Fibroblast of lung (primary cell): ENCODE results near the gene DNAAF6. TPM values are rescaled to one million over a fixed set of nuclear protein-coding genes. Genes with fewer than 3 reads are reported as not detected.

ENCODE experiments used
- DNase-seq, 2 donors: peaks; one replicate each; pipeline versions ENCODE4 v3.0.0 to v3.0.0-alpha.2; 2010; ENCODE audit warnings: low read depth in 2 of 2
- H2AFZ ChIP-seq: 2 replicates; pipeline ENCODE4 v1.5.1; 2012; ENCODE audit warnings: low read length, control low read depth, inconsistent platforms
- H3K27ac ChIP-seq: 2 replicates; pipeline ENCODE4 v1.5.1; 2011; ENCODE audit warnings: low read length, control low read depth; ENCODE audit not compliant: insufficient read depth
- H3K27me3 ChIP-seq: 2 replicates; pipeline ENCODE4 v1.5.1; 2011; ENCODE audit warnings: mild to moderate bottlenecking, low read length; ENCODE audit not compliant: control insufficient read depth, insufficient read depth
- H3K36me3 ChIP-seq: 2 replicates; pipeline ENCODE4 v1.5.1; 2011; ENCODE audit warnings: low read length; ENCODE audit not compliant: control insufficient read depth, insufficient read depth
- H3K4me1 ChIP-seq: 2 replicates; pipeline ENCODE4 v1.5.1; 2011; ENCODE audit warnings: low read length; ENCODE audit not compliant: control insufficient read depth, insufficient read depth; ENCODE audit errors: extremely low read depth
- H3K4me2 ChIP-seq: 2 replicates; pipeline ENCODE4 v1.5.1; 2011; ENCODE audit warnings: low read length, control low read depth; ENCODE audit not compliant: insufficient read depth; ENCODE audit errors: extremely low read depth
- H3K4me3 ChIP-seq, 4 experiments: fragments of 200-600 bp in 1 of 4; sonication (generic) in 1 of 4; replicated peaks in 1 of 4; 2 replicates each; pipeline ENCODE4 v1.5.1; 2011 to 2016; ENCODE audit warnings: low read length in 4 of 4, low read depth in 3 of 4, mild to moderate bottlenecking in 3 of 4, control low read depth in 2 of 4, inconsistent platforms in 1 of 4, mixed read lengths in 1 of 4; ENCODE audit not compliant: insufficient read depth in 1 of 4; ENCODE audit errors: control extremely low read depth in 1 of 4
- H3K79me2 ChIP-seq: 2 replicates; pipeline ENCODE4 v1.5.1; 2012; ENCODE audit warnings: mild to moderate bottlenecking, low read length, inconsistent platforms; ENCODE audit not compliant: control insufficient read depth, insufficient read depth
- H3K9ac ChIP-seq: 2 replicates; pipeline ENCODE4 v1.5.1; 2011; ENCODE audit warnings: mild to moderate bottlenecking, low read length, control low read depth; ENCODE audit not compliant: insufficient read depth
- H3K9me3 ChIP-seq: 2 replicates; pipeline ENCODE4 v1.5.1; 2012; ENCODE audit warnings: low read depth, low read length; ENCODE audit not compliant: control insufficient read depth, insufficient read depth
- H4K20me1 ChIP-seq: 2 replicates; pipeline ENCODE4 v1.5.1; 2011; ENCODE audit warnings: low read length; ENCODE audit not compliant: control insufficient read depth, insufficient read depth; ENCODE audit errors: extremely low read depth
- EZH2 ChIP-seq: IDR thresholded peaks from 2 replicates; pipeline ENCODE4 v1.5.1; 2012; ENCODE audit warnings: low read length, control low read depth, mild to moderate bottlenecking; ENCODE audit errors: missing control alignments
- polyA plus RNA-seq, 2 donors: library from polyadenylated mRNA; depleted of rRNA in 1 of 2; stranded (reverse) in 1 of 2; unstranded in 1 of 2; fragments of >200 nt; gene quantifications; 2 replicates each; pipeline ENCODE4 v1.2.1, GENCODE V29; 2011 to 2012; ENCODE audit warnings: missing spikeins in 1 of 2
- total RNA-seq: library from RNA; depleted of rRNA; stranded (reverse); fragments of >200 nt; gene quantifications from 2 replicates; pipeline ENCODE4 v1.2.1, GENCODE V29; 2014
- TF ChIP-seq, protein P1 (sequence below), 2 donors: IDR thresholded peaks in 1 of 2; conservative IDR thresholded peaks in 1 of 2; 1 replicate in 1 of 2; 2 replicates in 1 of 2; pipeline ENCODE4 v1.5.1; 2011 to 2012; ENCODE audit warnings: low read length in 2 of 2, control low read depth in 1 of 2, inconsistent platforms in 1 of 2, low read depth in 1 of 2, mild to moderate bottlenecking in 1 of 2

The DNAAF6 gene
- total and polyA plus RNA-seq, 2 donors (not counting 1 experiment from before 2014, with no cell fraction given), result not detected

DNA sequence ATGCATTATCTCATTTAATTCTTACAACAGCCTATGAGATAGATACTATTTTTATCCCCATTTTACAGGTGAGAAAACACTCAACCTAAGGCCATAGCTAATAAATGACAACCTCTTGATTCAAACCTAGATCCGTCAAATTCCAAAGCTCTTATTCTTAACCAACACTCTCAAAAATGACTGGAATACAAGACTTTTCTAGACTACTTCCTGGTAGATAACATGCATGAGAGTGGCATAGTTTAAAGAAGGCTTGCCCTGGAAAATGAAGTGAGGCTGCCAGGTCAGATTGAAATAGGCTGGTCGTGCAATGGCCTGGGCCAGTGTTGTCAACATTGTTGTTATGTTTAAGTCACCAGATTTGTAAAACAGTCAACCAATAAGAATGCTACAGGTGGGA is 86.6 kb downstream of the DNAAF6 start:
- TF ChIP-seq, protein P1, sequence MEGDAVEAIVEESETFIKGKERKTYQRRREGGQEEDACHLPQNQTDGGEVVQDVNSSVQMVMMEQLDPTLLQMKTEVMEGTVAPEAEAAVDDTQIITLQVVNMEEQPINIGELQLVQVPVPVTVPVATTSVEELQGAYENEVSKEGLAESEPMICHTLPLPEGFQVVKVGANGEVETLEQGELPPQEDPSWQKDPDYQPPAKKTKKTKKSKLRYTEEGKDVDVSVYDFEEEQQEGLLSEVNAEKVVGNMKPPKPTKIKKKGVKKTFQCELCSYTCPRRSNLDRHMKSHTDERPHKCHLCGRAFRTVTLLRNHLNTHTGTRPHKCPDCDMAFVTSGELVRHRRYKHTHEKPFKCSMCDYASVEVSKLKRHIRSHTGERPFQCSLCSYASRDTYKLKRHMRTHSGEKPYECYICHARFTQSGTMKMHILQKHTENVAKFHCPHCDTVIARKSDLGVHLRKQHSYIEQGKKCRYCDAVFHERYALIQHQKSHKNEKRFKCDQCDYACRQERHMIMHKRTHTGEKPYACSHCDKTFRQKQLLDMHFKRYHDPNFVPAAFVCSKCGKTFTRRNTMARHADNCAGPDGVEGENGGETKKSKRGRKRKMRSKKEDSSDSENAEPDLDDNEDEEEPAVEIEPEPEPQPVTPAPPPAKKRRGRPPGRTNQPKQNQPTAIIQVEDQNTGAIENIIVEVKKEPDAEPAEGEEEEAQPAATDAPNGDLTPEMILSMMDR (conservative IDR thresholded peaks at IDR 0.05 in 1 of 2, IDR thresholded peaks at IDR 0.05 in 1 of 2; ENCODE audit: low read depth in 1 of 2, low read length in 2 of 2), result no peak
- no peak for TF ChIP-seq EZH2

More for the DNA sequence above, 86.6 kb downstream of the DNAAF6 start:
- Histone ChIP-seq H4K20me1 (no peaks in the 10 kb centered on the region), H3K9ac (no peak overlapping the region), H3K27me3 (no peaks in the 10 kb centered on the region), H3K4me2 (no peak overlapping the region), H3K27ac (no peak overlapping the region), H3K79me2 (no peaks in the 10 kb centered on the region), H3K36me3 (no peaks in the 10 kb centered on the region), H3K4me1 (no peaks in the 10 kb centered on the region), H2AFZ (no peak overlapping the region), H3K9me3 (no peaks in the 10 kb centered on the region), H3K4me3 (no peak overlapping the region)
- no peak for DNase-seq

Other genes starting within 250 kb of the DNAAF6 start
- 43.7 and 44.8 TPM in 2 replicates for gene MORC4, start 206.4 kb upstream of the DNAAF6 start, total RNA-seq
- gene MORC4, start 206.4 kb upstream of the DNAAF6 start, polyA plus RNA-seq, result 24.5 and 27.5 TPM in 2 replicates
- 12.6 and 13.2 TPM in 2 replicates for gene RBM41, start 87.8 kb upstream of the DNAAF6 start, total RNA-seq
- gene RBM41, start 87.8 kb upstream of the DNAAF6 start, polyA plus RNA-seq, result 6.8 and 9.1 TPM in 2 replicates
- under 0.01 TPM in 1 of 2 replicates, not detected in the other for gene NUP62CL, start 178 bp upstream of the DNAAF6 start, total RNA-seq
- not detected in 2 replicates for gene NUP62CL, start 178 bp upstream of the DNAAF6 start, polyA plus RNA-seq
- gene FRMPD3, start 243.0 kb downstream of the DNAAF6 start, total RNA-seq, result under 0.01 TPM in 1 of 2 replicates, not detected in the other
- 0.03 and 0.05 TPM in 2 replicates for gene FRMPD3, start 243.0 kb downstream of the DNAAF6 start, polyA plus RNA-seq